HUES64 (cell line): Measurements from ENCODE around the gene ZCCHC3.

Experiments
- H3K27ac ChIP-seq: 2 replicates; pipeline ENCODE4 v1.7.0; 2013; ENCODE audit warnings: low read depth, low read length, inconsistent platforms
- H3K27me3 ChIP-seq: 2 replicates; pipeline ENCODE4 v1.6.1; 2013; ENCODE audit warnings: mild to moderate bottlenecking, low read length; ENCODE audit not compliant: insufficient read depth
- H3K36me3 ChIP-seq: 2 replicates; pipeline ENCODE4 v1.6.1; 2013; ENCODE audit warnings: mild to moderate bottlenecking, low read length; ENCODE audit not compliant: insufficient read depth
- H3K4me1 ChIP-seq: 2 replicates; pipeline ENCODE4 v1.6.1; 2013; ENCODE audit warnings: mild to moderate bottlenecking, low read length, moderate library complexity; ENCODE audit not compliant: insufficient read depth
- H3K4me3 ChIP-seq: 2 replicates; pipeline ENCODE4 v1.5.1; 2013; ENCODE audit warnings: mild to moderate bottlenecking, low read length, moderate library complexity
- H3K9ac ChIP-seq: 2 replicates; pipeline ENCODE4 v1.6.1; 2013; ENCODE audit warnings: mild to moderate bottlenecking, low read depth, low read length
- H3K9me3 ChIP-seq: 2 replicates; pipeline ENCODE4 v1.6.1; 2013; ENCODE audit warnings: low read depth, low read length; ENCODE audit not compliant: insufficient read depth
- WGBS: fragments of 150-250, 120-280 bp; methylation state at CpG from one replicate; pipeline ENCODE4 v1.1.7; 2013; ENCODE audit warnings: missing lambda C conversion rate; 5-methylcytosine and 5-hydroxymethylcytosine counted together

The ZCCHC3 gene

GRCh38 chr20:301886-302848, 4.8 kb downstream of the ZCCHC3 start:
- Histone ChIP-seq H3K9ac (no peak overlapping the region), H3K4me3 (no peak overlapping the region), H3K9me3 (no peaks in the 10 kb centered on the region), H3K27me3 (no peaks in the 10 kb centered on the region), H3K27ac (no peak overlapping the region), H3K36me3 (no peaks in the 10 kb centered on the region), H3K4me1 (peaks cover 28% of the 10 kb centered on the region)
- 69% methylated on average over 13 of the region's 13 CpGs for WGBS

DNA sequence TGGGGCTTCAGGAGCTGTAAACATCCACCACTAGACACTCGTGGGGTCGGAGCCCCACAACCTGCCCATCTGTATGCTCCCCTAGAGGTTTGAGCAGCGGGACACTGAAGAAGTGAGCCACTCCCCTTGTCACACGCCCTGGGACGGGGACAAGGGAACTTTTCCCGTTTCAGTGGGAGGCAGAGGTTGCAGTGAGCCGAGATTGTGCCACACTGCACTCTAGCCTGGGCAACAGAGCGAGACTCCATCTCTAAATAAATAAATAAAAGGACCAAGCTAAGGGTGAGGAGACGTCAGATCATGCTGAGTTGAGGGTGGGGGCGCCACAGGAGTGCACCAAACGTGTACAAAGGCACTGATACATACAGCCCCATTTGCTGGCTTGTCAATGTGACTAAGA, 8.4 kb downstream of the ZCCHC3 start:
- H3K9ac ChIP-seq = no peak overlapping the region
- H3K9me3 ChIP-seq = no peaks in the 10 kb centered on the region
- H3K27me3 ChIP-seq = no peaks in the 10 kb centered on the region
- H3K36me3 ChIP-seq = no peaks in the 10 kb centered on the region
- WGBS = 74% methylated on average over 10 of the region's 11 CpGs
- H3K4me1 ChIP-seq = peaks cover 27% of the 10 kb centered on the region
- H3K27ac ChIP-seq = no peak overlapping the region
- H3K4me3 ChIP-seq = no peak overlapping the region

- no peak overlapping the region for H3K4me3 ChIP-seq
- peaks cover 14% of the 10 kb centered on the region for H3K4me1 ChIP-seq
- no peak overlapping the region for H3K27ac ChIP-seq
- 91% methylated on average over 6 of the region's 7 CpGs for WGBS
- H3K27me3 ChIP-seq = no peaks in the 10 kb centered on the region
- H3K9me3 ChIP-seq = no peaks in the 10 kb centered on the region
- H3K36me3 ChIP-seq = no peaks in the 10 kb centered on the region
- no peak overlapping the region for H3K9ac ChIP-seq
These were observed 11.2 kb downstream of the ZCCHC3 start for GRCh38 chr20:308427-309038.

DNA sequence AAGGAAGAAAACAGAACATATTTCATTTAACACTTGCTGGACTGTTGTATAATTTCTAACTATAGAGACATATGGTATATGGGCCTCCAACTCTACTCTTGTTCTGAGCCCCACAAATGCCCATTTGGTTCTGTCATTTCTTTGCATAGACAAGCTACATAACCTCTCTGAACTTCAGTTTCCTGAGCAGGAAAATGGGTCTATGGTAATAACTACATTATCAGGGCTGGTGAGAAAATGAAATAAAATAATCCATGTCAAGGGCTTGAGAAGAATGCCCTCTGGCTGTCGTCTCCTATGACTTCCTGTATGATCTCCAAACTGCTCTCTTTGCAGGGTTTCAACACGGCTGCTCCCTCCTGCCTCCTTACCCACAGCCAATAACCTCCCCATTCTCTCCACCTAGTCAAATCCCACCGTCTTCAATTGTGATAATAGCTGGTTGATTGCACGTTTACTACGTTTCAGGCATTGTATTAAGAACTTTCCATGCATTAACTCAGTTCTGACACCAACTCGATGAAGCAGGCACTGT, 12.0 kb downstream of the ZCCHC3 start:
- Histone ChIP-seq H3K27me3 (no peaks in the 10 kb centered on the region), H3K4me3 (peak overlapping the region; percentile 66), H3K9me3 (no peaks in the 10 kb centered on the region), H3K36me3 (no peaks in the 10 kb centered on the region), H3K27ac (peak overlapping the region; percentile 95), H3K4me1 (peaks cover 14% of the 10 kb centered on the region), H3K9ac (peak overlapping the region; percentile 77; the same call in 1 of the 2 replicates)
- WGBS = 3% methylated on average over 5 of the region's 6 CpGs

- H3K36me3 ChIP-seq = no peaks in the 10 kb centered on the region
- H3K9ac ChIP-seq = peak overlapping the region; percentile 77
- 3% methylated on average over 30 of the region's 31 CpGs for WGBS
- peak overlapping the region; percentile 66 for H3K4me3 ChIP-seq
- peaks cover 14% of the 10 kb centered on the region for H3K4me1 ChIP-seq
- no peaks in the 10 kb centered on the region for H3K9me3 ChIP-seq
- H3K27ac ChIP-seq = peak overlapping the region; percentile 95
- H3K27me3 ChIP-seq = no peaks in the 10 kb centered on the region
These were observed 12.7 kb downstream of the ZCCHC3 start for GRCh38 chr20:309841-310644.

DNA sequence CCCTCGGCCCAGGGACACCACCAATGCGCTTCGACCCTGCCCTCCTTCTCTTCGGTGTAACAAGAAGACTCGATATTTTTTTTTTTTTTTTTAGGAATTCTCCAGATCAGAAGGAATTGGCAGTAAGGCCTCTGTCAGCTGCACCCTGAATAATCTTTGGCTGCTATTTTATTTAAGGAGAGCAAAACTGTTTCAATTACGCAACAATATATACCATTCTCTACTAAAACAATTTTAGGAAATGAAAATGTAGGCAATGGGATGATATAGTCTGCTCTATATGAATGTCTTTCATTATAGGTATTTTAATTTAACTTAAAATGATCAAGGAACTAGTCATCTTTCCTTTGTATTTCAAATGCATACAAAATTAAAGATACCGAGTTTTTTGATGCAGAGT, 13.3 kb downstream of the ZCCHC3 start:
- Histone ChIP-seq H3K27ac (peak overlapping the region; percentile 47), H3K9me3 (no peaks in the 10 kb centered on the region), H3K9ac (no peak overlapping the region), H3K4me3 (peak overlapping the region; percentile 31), H3K4me1 (peaks cover 14% of the 10 kb centered on the region), H3K27me3 (no peaks in the 10 kb centered on the region), H3K36me3 (no peaks in the 10 kb centered on the region)
- WGBS = 3% methylated on average over 6 of the region's 7 CpGs

DNA sequence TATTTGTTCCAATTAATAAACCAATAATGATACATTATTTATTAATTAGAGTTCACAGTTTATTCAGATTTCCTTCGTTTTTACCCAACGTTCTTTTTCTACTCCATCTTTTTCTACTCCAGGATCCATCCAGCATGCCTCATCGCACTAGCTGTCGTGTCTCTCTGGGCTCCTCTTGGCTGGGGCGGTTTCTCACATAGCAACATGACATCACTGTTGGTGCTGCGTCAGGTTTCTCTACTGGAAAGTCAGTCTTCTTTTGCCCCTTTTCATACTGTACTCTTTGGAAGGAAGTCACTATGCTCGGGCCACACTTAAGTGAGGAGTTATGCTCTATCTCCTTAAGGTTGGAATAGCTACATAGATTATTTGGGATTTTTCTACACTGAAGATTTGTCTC, 14.2 kb downstream of the ZCCHC3 start:
- Histone ChIP-seq H3K4me3 (no peak overlapping the region), H3K36me3 (no peaks in the 10 kb centered on the region)
- 91% methylated on average over 6 of the region's 7 CpGs for WGBS

GRCh38 chr20:312067-312466, 14.7 kb downstream of the ZCCHC3 start:
- H3K27me3 ChIP-seq = no peaks in the 10 kb centered on the region
- 93% methylated on average over 8 of the region's 8 CpGs for WGBS
- peaks cover 14% of the 10 kb centered on the region for H3K4me1 ChIP-seq
- no peak overlapping the region for H3K27ac ChIP-seq
- H3K36me3 ChIP-seq = no peaks in the 10 kb centered on the region
- no peak overlapping the region for H3K9ac ChIP-seq
- H3K4me3 ChIP-seq = no peak overlapping the region
- no peaks in the 10 kb centered on the region for H3K9me3 ChIP-seq

More for the DNA sequence above, 14.2 kb downstream of the ZCCHC3 start:
- Histone ChIP-seq H3K27me3 (no peaks in the 10 kb centered on the region), H3K4me1 (peaks cover 14% of the 10 kb centered on the region), H3K9ac (no peak overlapping the region), H3K9me3 (no peaks in the 10 kb centered on the region), H3K27ac (no peak overlapping the region)

GRCh38 chr20:312866-313265, 15.5 kb downstream of the ZCCHC3 start:
- H3K27me3 ChIP-seq = no peaks in the 10 kb centered on the region
- no peaks in the 10 kb centered on the region for H3K36me3 ChIP-seq
- no peaks in the 10 kb centered on the region for H3K9me3 ChIP-seq
- H3K4me3 ChIP-seq = no peak overlapping the region
- H3K27ac ChIP-seq = no peak overlapping the region
- WGBS = 92% methylated on average over 1 of the region's 1 CpG
- H3K4me1 ChIP-seq = peaks cover 14% of the 10 kb centered on the region
- no peak overlapping the region for H3K9ac ChIP-seq

GRCh38 chr20:313402-313801, 16.0 kb downstream of the ZCCHC3 start:
- H3K9ac ChIP-seq = no peak overlapping the region
- no peaks in the 10 kb centered on the region for H3K9me3 ChIP-seq
- no peak overlapping the region for H3K4me3 ChIP-seq
- H3K27me3 ChIP-seq = no peaks in the 10 kb centered on the region
- H3K4me1 ChIP-seq = peaks cover 14% of the 10 kb centered on the region
- no peak overlapping the region for H3K27ac ChIP-seq
- WGBS = 93% methylated on average over 5 of the region's 5 CpGs
- H3K36me3 ChIP-seq = no peaks in the 10 kb centered on the region

DNA sequence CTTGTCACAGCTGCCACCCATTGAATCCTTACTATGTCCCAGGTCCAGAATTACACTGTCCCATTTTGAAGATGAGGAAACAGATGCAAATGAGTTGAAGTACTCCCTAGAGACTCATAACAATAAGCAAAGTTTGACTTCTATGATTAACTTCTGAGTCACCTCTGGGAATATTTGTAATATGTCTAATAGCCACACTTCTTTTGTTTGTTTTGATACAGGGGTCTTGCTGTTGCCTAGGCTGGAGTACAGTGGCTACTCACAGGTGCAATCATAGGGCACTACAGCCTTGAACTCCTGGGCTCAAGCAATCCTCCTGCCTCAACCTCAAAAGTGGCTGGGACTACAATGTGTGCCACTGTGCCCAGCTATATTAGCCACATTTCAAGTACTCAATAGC, 16.6 kb downstream of the ZCCHC3 start:
- Histone ChIP-seq H3K9ac (no peak overlapping the region), H3K9me3 (no peaks in the 10 kb centered on the region), H3K4me1 (peaks cover 13% of the 10 kb centered on the region), H3K27ac (no peak overlapping the region), H3K27me3 (no peaks in the 10 kb centered on the region), H3K36me3 (no peaks in the 10 kb centered on the region), H3K4me3 (no peak overlapping the region)
